ENCODE measurements around the gene ATAD3C.

DNA sequence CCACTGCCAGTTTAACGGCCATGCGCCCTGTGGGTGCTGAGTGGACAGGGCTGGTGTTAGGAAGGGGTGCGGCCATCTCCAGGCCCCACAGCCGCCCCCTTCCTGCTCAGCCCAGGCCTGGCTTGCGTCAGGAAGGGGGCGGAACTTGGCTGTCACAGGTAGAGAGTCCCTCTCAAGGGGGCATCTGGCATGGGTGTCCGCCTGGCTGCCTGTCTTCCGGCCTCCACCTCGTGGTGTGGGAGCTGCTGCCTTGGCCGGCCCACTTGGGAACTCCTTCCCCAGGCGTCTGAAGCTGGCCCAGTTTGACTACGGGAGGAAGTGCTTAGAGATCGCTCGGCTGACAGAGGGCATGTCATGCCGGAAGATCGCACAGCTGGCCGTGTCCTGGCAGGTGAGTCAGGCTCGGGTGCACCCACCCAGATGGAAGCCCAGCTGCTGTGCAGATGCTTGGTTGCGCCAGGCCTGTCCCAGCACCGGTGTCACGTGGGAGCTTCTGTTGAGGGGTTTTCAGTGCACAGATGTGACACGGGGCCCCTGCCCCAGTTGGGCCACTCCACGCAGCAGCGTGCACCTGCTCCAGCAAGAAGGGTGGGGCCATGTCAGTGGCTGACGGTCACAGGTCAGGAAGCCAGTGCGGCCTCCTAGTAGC is 13.0 kb downstream of the ATAD3C start:
- TF ChIP-seq, protein P1, sequence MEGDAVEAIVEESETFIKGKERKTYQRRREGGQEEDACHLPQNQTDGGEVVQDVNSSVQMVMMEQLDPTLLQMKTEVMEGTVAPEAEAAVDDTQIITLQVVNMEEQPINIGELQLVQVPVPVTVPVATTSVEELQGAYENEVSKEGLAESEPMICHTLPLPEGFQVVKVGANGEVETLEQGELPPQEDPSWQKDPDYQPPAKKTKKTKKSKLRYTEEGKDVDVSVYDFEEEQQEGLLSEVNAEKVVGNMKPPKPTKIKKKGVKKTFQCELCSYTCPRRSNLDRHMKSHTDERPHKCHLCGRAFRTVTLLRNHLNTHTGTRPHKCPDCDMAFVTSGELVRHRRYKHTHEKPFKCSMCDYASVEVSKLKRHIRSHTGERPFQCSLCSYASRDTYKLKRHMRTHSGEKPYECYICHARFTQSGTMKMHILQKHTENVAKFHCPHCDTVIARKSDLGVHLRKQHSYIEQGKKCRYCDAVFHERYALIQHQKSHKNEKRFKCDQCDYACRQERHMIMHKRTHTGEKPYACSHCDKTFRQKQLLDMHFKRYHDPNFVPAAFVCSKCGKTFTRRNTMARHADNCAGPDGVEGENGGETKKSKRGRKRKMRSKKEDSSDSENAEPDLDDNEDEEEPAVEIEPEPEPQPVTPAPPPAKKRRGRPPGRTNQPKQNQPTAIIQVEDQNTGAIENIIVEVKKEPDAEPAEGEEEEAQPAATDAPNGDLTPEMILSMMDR (IDR thresholded peaks at IDR 0.05; ENCODE audit: insufficient read depth, low read depth, low read length), result no peak
- TF ChIP-seq EZH2 (IDR thresholded peaks at IDR 0.05; ENCODE audit: insufficient read depth, low read length), result no peak
